Measurements from ENCODE around the gene XXYLT1.
A peak's percentile ranks its signal among the peaks of the same experiment; 100 is the strongest.

XXYLT1 gene

GRCh38 chr3:195259475-195260279, 11.3 kb downstream of the XXYLT1 start:
- H3K9me3 ChIP-seq: no peaks in the 10 kb centered on the region
- H3K4me1 ChIP-seq: peaks cover 0 to 31% (median 14%) of the 10 kb centered on the region in 4 donors
- peak; percentile 91 to 93 for DNase-seq
- H3K4me3 ChIP-seq: peak overlapping the region; percentile 53 to 63
- H3K27me3 ChIP-seq: no peaks in the 10 kb centered on the region
- intact Hi-C loops (cut with DNase I; ENCODE audit: low total_unique reads): loop anchor here (5.0 kb wide), 1 partner anchor 577 kb away; no protein-coding TSS in a partner anchor
- TF ChIP-seq CTCF (IDR thresholded peaks at IDR 0.05): peak; percentile 46 to 99
- no peaks in the 10 kb centered on the region for H3K36me3 ChIP-seq
- peak overlapping the region; percentile 61 to 74 for H3K27ac ChIP-seq

GRCh38 chr3:195259154-195259474, 11.8 kb downstream of the XXYLT1 start:
- TF ChIP-seq CTCF (IDR thresholded peaks at IDR 0.05): no peak
- no peak for DNase-seq
- intact Hi-C loops (cut with DNase I; ENCODE audit: low total_unique reads): no loop called here
- H3K4me3 ChIP-seq: peak overlapping the region; percentile 53 to 63
- H3K27ac ChIP-seq: peak overlapping the region; percentile 43 to 74
- peaks cover 0 to 31% (median 14%) of the 10 kb centered on the region in 4 donors for H3K4me1 ChIP-seq
- no peaks in the 10 kb centered on the region for H3K9me3 ChIP-seq
- no peaks in the 10 kb centered on the region for H3K27me3 ChIP-seq
- no peaks in the 10 kb centered on the region for H3K36me3 ChIP-seq

- no peak for TF ChIP-seq CTCF (IDR thresholded peaks at IDR 0.05)
- no peak overlapping the region for H3K4me3 ChIP-seq
Measured at GRCh38 chr3:195258449-195259153, 12.4 kb downstream of the XXYLT1 start.

GRCh38 chr3:195257454-195258448, 13.2 kb downstream of the XXYLT1 start:
- intact Hi-C loops (cut with DNase I; ENCODE audit: low total_unique reads): no loop called here
- DNase-seq: peak in 1 of 2 donors; percentile 56
- Histone ChIP-seq H3K4me3 (no peak overlapping the region), H3K36me3 (no peaks in the 10 kb centered on the region), H3K4me1 (peaks cover 0 to 31% (median 14%) of the 10 kb centered on the region in 4 donors), H3K9me3 (no peaks in the 10 kb centered on the region), H3K27ac (no peak overlapping the region), H3K27me3 (no peaks in the 10 kb centered on the region)
- TF ChIP-seq CTCF (IDR thresholded peaks at IDR 0.05): no peak

More at GRCh38 chr3:195258449-195259153, 12.4 kb downstream of the XXYLT1 start:
- intact Hi-C loops (cut with DNase I; ENCODE audit: low total_unique reads): no loop called here
- H3K9me3 ChIP-seq: no peaks in the 10 kb centered on the region
- no peaks in the 10 kb centered on the region for H3K36me3 ChIP-seq
- peak in 1 of 2 donors; percentile 42 for DNase-seq
- peaks cover 0 to 31% (median 14%) of the 10 kb centered on the region in 4 donors for H3K4me1 ChIP-seq
- peak overlapping the region; percentile 43 to 74 for H3K27ac ChIP-seq
- no peaks in the 10 kb centered on the region for H3K27me3 ChIP-seq

Data from tibial artery (tissue), 4 donors.